C4-2B (cell line): Measurements from ENCODE around the gene ADGRE3.

Source experiments
- H3K27ac ChIP-seq: fragments of 450-650 bp; 2 replicates; pipeline ENCODE4 v1.5.1; 2017
- ZFX ChIP-seq: fragments of 450-650 bp; IDR thresholded peaks from 2 replicates; pipeline ENCODE4 v1.6.1; 2017
- TF ChIP-seq, protein P1 (sequence below): fragments of 450-650 bp; conservative IDR thresholded peaks from 2 replicates; pipeline ENCODE4 v1.5.1; 2017; ENCODE audit warnings: mild to moderate bottlenecking

The ADGRE3 gene

DNA sequence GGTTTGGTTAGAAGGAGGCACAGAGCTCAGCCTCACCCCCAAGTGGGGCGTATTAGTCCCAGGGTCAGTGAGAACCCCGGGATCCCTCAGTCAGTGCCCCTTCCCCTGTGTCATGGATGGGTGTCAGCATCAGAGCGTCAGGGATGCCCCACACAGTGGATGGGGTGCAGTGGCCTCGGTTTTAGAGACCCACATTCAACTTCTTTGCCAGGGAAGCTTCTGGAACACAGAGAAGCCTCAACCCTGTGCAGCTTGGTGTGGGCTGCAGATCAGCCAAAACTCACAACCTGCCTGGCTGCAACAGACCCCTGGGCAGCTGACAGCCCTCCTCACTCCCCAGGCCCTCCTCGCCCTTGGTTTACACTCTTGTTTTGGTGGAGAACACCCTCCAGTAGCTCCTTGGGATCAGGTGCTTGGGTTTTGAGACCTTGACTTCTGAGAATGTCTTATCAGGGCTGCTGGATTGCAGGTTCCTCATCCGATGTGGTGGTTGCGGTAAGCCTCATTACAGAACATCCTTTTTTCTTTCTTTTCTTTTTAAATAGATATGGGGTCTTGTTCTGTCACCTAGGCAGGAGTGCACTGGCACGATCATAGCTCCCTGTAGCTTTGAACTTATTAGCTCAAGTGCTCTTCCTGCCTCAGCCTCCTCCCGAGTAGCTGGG lies 26.2 kb upstream of the ADGRE3 start:
- no peak overlapping the region for H3K27ac ChIP-seq
- TF ChIP-seq ZFX, result no peak
- TF ChIP-seq, protein P1, sequence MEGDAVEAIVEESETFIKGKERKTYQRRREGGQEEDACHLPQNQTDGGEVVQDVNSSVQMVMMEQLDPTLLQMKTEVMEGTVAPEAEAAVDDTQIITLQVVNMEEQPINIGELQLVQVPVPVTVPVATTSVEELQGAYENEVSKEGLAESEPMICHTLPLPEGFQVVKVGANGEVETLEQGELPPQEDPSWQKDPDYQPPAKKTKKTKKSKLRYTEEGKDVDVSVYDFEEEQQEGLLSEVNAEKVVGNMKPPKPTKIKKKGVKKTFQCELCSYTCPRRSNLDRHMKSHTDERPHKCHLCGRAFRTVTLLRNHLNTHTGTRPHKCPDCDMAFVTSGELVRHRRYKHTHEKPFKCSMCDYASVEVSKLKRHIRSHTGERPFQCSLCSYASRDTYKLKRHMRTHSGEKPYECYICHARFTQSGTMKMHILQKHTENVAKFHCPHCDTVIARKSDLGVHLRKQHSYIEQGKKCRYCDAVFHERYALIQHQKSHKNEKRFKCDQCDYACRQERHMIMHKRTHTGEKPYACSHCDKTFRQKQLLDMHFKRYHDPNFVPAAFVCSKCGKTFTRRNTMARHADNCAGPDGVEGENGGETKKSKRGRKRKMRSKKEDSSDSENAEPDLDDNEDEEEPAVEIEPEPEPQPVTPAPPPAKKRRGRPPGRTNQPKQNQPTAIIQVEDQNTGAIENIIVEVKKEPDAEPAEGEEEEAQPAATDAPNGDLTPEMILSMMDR, result no peak

DNA sequence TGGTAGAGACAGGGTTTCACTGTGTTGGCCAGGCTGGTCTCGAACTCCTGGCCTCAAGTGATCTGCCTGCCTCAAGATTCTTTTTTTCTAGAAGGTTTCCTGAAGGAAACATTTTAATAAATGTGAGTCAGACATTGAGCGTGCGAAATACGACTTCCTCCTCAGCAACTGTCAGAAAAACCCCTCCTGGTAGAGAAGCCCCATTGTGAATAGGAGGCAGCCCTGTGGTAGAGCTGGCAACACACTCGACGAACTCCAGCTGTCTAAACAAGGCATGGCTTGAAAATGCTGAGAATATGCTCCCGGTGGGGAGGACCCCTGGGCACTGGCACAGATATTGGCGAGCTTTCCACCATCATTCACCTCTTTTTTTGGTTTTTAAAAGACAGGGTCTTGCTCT lies 25.0 kb upstream of the ADGRE3 start:
- TF ChIP-seq ZFX, result no peak
- TF ChIP-seq, protein P1, result no peak
- no peak overlapping the region for H3K27ac ChIP-seq

DNA sequence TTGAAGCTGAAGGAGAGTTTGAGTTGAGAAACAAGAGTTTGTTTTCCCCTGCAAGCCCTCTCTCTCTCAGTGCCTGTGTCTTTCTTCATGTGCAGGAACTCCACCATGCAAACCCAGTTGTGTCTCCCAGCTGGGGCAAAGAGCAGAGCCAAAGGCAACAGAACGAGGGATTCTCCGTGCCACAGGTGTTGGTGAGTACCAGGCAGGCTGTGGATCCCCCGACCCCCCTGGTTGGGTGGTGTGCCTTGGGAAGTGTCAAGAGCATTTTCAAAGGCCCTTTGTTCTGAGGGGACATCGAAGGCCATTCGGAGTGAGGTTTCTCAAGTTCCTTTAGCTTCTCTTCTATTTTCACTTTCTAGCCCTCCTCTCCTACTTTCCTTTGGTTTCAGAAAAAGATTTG lies 20.8 kb upstream of the ADGRE3 start:
- TF ChIP-seq, protein P1, result no peak
- no peak for TF ChIP-seq ZFX

DNA sequence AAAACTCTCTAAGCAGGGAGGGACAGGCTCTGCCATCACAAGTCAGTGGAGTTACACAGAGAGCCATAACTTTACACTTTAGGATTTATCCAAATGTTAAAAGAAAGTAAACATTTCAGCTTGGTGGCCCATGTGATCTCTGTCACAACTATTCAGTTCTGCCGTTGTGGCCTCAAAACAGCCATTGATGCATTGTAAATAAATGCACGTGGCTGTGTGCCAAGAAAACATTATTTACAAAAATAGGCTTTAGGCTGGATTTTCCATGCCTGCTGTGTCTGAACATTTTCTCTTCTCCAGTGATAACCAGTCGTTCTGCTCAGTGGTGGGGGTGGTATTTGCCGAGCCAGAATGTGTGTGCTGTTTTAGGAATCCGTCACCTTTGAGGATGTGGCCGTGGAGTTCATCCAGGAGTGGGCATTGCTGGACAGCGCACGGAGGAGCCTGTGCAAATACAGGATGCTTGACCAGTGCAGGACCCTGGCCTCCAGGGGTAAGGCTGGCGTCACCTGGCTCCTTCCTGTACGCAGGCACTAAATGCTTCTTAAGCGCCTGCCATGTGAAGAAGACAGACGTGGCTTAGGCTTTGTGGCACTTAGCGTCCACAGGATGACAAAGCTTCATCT lies 20.1 kb upstream of the ADGRE3 start:
- no peak overlapping the region for H3K27ac ChIP-seq
- TF ChIP-seq, protein P1, result no peak
- no peak for TF ChIP-seq ZFX

More for the DNA sequence above, 20.8 kb upstream of the ADGRE3 start:
- H3K27ac ChIP-seq, result no peak overlapping the region

DNA sequence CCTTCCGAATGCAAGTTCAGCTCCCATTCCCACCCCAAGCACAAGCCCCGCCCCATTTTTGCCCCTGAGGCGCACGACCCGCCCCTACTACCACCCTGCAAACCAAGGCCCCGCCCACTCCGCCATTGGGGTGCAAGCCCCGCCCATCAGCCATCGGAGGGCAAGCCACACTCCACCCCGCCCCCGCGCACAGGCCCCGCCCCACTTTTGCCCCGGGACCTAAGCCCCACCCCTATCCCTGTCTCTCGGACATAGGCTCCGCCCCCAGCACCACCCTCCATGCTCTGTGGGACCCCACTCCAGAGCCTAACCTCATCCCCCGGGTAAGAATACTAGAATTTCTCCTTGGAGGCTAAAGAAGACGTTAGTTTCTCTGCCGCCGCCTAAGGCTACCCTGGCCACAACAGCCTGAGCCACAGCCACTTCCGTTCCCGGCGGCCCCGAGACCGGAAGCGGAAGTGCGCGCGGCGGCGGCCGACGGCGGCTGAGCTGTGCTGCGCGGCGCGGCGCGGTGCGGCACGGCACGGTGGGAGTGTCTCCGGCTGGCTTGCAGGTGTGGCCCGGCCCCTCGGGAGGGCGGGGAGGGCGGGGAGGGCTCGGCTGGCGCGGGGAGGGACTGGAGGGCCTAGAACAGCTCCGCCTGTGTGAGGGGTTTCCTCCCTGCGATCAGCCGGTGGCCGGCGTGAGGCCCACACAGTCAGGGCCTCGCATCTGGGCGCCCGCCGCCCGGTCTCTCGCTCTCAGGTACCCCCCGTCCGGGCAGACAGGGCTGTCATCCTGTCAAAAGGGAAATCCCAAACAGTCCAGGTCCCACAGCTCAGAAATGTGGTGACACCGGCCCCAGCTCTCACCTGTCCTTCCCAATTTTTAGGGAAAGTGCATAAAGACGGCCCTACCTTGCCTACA lies 15.2 kb upstream of the ADGRE3 start, which contains the start of gene ZNF333:
Gene ZNF333 (plus strand): TSS at position 451 of the 906 bp plus-strand sequence. CDS start 3,444 bp downstream, outside the sequence.
- H3K27ac ChIP-seq, result peak within 1 kb of the TSS; percentile 81
- TF ChIP-seq, protein P1, result no peak
- TF ChIP-seq ZFX, result peak; percentile 72; the same call in 1 of the 2 replicates

DNA sequence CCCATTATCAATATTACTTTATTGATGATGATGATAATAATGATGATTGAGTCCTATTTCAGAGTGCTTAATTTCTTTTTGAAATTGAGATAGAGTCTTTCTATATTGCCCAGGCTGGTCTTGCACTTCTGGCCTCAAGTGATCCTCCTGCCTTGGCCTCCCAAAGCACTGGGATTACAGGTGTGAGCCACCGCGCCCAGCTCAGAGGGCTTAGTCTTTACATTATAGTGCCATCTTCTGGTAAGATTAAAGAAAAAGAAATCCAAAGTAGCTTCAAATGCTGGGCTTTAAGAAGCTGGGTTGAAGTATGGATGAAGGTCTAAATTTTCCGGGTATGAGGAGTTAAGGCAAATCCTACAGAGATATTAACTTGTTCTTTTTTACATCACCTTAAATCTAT lies 11.8 kb upstream of the ADGRE3 start:
- no peak overlapping the region for H3K27ac ChIP-seq
- TF ChIP-seq ZFX, result no peak
- TF ChIP-seq, protein P1, result peak; percentile 67
